Body of pancreas (tissue), 4 donors: ENCODE measurements around the gene TNFRSF12A.

Source experiments
- CTCF ChIP-seq, 7 experiments: fragments of 450-650 bp in 4 of 7; fragments of 200-600 bp in 3 of 7; sonication (generic) in 3 of 7; IDR thresholded peaks; one replicate each; pipeline ENCODE4 v1.5.1; 2016 to 2019; ENCODE audit warnings: antibody characterized with exemption in 7 of 7
- POLR2A ChIP-seq, 3 donors: fragments of 450-650 bp; IDR thresholded peaks; one replicate each; pipeline ENCODE4 v1.6.1; 2016; ENCODE audit warnings: antibody characterized with exemption in 3 of 3, mild to moderate bottlenecking in 2 of 3

GRCh38 chr16:3045758-3046640, 25.8 kb downstream of the TNFRSF12A start, which contains the start of gene MMP25:
- no peak for TF ChIP-seq CTCF (IDR thresholded peaks at IDR 0.05)
- no peak for TF ChIP-seq POLR2A (IDR thresholded peaks at IDR 0.05)
